NCI-H345 (cell line): ENCODE data around the gene ADCK2.
"Not testable (repeated sequence)": the region's sequence is repeated elsewhere in the genome, so short reads cannot be mapped to it uniquely, and the experiment has no call there.

Experiments used
- DNase-seq: peaks from one replicate; lab custom pipeline; 2025; lab: John Stamatoyannopoulos, UW

ADCK2 gene

DNA sequence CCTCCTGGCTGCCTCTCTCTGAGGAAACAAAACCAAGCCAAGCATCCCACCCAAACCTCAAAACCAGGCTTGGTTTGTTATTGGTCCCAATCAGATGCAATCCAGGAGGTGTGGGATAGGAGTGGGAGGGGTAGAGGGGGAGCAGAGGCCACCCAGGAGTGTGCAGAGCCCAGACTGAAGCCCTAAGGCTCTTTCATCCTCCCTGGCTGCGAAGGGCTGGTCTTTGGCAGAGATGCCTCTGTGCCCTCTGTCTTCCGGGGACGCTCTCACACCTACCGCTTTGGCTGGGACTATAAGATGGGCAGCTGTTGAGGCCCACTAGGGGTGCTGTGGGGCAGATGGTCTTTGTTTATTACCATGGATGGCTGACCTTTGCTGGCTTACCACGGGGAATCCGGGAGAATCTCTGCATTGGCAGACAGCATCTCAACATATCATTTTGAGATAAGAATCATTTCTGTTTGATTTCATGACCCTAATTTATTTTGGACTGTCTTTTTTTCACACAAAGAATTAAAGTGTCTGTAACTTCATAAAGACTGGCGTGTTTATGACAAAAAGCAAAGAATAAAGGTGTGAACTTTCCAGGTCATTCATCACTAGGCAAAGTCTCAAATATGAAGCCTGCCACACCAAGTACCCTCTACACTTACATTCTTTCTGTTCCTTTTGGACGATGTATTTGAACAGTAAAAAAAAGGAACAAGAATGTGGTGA, 25.7 kb upstream of the ADCK2 start:
- DNase-seq: peak; percentile 64

DNA sequence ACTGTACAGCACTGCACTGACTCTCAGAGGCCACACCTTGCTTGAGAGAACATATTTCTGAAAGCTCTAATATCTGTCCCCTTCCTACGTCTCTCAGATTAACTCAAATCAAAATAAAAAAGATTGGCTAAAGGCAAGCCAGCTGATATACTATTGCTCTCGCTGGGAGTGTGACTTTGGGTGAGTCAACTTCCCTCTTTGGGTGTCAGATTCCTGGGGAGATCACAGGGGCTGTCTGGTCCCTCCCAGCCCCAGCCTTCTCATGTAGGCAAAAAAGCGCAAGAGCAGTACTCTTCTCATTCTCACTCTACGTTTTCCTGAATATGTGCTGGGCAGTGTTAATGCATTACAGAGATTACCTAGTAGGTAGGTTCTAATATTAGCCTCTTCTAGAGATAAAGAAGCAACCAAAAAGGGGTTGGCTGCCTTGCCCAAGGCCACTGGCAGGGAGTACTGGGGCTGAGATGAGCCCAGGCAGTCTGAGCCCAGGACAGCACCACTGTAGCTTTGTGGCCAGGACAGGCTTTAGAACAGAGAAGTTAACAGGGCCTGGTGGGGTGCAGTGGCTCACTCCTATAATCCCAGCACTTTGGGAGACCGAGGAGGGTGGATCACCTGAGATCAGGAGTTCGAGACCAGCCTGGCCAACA, 23.1 kb upstream of the ADCK2 start:
- DNase-seq: no peak

DNA sequence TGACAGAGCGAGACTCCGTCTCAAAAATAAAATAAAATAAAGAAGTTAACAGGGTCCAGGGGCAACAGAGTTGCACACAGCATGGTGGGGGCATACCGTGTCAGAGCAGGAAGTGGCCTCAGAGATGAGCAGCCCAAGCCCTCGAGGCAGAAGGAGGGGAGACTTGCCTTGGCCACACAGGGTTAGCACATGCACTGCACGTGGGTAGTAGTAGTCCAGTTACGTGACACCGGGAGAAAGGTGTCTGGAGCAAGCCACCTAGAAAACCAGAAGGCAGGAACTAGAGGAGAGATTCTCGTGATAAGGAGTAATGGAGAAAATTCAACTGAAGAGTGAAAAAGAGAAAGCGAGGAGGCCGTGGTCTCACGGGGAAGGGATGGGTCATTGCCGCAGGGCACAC, 22.4 kb upstream of the ADCK2 start:
- DNase-seq: no peak

DNA sequence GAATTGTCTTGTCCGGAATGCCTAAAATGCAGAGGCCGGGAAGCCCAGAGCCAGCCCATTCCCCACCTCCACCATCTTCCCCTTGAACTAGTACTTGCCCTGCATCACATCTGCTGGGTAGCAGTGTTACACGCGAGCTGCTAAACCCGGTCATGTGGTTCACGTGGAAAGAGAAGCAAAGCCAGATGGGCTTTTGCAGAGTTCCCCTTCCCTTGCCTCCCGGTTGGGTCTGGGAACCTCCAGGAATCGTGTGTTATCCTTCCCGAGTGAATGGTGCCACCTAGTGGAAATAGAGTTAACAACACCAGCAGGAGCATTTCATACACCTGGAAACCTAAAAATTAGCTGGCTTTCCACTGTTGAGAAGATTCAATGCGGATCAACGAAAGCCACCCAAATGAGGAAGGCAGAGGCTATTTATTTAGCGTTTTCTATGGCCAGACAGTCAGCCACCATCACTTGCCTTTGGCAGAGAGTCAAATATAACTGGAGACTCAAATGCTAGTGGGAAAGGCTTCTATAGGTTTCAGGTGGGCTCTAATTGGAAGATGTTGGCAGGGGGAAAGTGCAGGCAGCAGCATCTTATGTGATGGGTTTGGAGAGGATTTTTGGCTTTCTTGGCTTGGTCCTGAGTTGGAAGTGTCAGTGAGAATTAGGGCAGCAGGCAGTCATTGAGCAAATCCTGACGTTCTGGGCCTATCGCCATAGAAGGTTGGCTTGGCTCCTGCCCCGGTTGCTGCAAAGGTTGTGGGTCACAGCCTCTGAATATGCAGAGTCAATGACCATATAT, 19.2 kb upstream of the ADCK2 start:
- DNase-seq: peak; percentile 80

DNA sequence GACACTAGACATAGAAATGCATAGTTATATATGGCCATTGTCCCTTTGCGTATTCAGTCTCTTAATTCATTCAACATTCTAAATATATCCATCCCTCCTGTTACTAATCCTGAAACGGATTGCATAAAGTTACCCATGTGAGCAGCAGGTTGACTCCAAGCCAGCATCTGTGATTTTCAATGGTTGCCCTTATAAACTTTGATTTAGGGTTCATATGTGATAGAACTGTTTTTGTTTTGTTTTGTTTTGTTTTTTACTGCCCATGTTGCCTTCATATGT, 18.7 kb upstream of the ADCK2 start:
- no peak for DNase-seq

DNA sequence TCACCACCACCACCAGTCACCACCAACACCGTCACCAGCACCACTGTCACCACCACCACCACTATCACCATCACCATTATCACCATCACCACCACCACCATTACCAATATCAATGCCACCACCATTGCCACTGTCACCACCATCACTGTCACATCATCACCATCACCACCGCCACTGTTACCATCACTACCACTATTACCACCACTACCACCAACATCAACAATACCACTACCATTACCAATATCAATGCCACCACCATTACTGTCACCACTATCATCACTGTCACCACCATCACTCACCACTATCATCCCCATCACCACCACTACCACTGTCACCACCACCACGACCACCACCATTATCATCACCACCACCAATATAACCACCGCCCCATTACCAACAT, 18.1 kb upstream of the ADCK2 start:
- DNase-seq: no peak

DNA sequence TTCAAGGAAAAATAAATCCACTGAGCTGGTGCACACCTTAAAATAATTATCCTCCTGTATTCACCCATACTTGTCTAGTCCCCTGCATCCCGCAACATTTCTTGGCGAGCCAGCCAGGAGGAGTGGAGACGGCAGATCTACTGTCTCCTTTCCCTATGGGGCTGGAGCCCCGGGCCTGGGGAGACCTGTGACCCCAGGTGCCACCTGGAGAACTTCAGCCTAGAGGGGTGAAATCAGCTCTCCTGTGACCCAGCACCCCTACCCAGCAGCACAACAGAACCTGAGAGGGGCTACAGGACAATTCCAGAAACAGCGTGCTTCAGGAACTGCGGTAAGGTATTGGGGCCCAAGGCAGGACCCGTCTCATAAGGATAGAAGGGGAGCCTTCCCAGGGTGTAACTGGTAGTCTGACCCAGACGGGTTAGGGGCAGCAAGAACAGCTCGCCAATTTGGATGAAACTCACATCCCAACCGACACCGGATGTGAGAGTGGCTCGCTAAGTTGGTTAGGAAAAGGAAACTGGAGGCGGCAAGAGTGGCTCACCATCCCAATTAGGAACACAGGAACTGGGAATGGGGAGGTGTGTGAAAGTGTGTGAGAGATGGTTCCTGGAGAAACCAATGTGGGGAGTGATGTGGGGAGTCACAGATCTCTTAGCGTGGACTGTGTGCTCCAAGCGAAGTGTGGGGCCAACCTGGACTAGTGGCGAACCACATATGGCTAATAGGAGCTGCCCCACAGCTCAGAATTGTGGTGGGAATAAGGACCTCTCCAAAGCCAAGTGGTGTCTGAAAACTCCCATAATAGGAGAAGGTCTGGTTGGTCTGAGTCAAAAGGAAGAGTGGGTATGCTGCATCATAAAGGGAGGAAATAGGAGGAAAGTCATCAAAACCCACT, 17.0 kb upstream of the ADCK2 start:
- DNase-seq: no peak

DNA sequence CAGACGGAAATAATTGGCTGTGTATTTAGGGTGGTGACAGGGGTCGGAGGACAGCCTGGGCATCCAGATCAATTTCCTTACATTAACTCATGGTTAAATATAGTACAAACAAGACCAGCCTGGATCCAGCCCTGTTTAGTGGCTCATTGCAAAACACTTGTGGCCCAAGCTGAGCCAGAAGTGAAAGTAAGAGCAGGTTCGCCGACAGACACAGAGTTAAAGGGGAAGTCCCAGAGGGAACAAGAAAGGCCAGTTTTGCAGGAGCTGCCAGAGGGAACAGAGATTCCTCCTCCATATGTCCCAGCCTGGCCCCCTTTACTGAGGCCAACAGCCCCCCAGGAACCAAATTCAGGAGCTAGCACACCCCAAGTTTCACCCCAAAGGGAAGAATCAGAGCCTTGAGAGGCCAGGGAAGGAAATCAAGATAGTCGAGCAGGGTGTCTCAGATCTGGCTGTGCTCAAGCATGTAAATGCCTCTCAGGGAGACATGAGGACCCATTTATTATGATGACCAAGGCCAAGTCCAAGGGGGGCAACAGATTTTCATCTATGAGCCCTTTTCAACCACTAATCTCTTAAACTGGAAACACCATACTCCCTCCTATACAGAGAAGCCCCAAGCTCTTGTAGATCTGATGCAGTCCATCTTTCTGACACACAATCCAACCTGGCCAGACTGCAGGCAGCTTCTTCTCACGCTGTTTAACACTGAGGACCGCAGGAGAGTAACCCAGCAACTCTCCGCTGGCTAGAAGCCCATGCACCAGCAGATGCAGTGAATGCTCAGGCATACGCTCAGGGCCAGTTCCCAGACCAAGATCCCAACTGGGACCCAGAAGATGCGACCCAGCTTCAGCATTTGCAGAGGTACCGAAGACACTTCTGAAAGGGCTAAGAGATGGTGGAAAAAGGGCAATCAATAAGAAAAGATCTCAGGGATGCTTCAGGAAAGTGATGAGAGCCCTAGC, 15.9 kb upstream of the ADCK2 start:
- no peak for DNase-seq

DNA sequence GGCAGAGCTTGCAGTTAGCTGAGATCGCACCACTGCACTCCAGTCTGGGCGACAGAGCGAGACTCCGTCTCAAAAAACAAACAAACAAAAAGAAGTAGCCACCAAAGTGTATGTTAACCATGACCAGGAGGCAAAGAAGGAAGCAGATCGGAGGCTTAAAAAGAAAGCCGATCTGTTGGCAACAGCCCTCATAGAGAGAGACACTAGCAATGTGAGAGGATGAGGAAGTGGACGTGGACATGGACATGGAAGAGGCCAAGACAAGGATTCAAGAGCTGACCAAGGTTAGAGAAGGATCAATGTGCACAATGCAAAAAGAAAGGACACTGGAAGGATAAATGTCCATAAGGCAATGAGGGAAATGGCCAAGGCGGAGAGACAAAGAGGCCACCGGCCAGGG, 14.9 kb upstream of the ADCK2 start:
- DNase-seq: no peak

DNA sequence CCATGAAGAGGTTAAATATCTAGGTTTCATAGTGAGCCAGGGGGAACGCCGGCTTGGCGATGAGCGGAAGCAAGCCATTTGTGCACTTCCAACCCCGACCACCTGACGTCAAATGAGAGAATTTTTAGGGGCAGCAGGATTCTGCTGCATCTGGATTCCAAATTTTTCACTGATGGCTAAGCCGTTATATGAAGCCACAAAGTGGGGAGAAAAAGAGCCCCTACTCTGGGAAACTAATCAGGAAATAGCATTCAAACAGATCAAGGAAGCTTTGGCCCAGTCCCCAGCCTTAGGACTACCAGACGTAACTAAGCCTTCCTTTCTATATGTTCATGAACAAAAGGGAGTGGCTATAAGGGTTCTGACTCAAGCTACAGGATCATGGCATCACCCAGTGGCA, 12.9 kb upstream of the ADCK2 start:
- DNase-seq: no peak

DNA sequence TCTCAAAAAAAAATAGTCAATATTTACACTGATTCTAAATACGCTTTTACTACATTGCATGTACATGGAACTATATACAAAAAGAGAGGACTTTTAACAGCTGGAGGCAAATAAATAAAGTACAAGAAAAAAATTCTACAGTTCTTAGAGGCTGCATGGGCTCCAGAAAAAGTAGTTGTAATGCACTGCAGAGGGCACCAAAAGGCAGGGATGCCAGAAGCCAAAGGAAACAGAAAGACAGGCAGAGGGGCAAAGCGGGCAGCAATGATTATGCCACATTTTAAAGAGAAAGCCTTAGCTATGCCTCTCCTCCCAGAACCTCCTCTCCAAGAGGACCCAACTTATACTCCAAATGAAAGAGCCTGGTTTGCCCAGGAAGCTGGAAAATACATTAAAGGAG, 11.6 kb upstream of the ADCK2 start:
- no peak for DNase-seq

DNA sequence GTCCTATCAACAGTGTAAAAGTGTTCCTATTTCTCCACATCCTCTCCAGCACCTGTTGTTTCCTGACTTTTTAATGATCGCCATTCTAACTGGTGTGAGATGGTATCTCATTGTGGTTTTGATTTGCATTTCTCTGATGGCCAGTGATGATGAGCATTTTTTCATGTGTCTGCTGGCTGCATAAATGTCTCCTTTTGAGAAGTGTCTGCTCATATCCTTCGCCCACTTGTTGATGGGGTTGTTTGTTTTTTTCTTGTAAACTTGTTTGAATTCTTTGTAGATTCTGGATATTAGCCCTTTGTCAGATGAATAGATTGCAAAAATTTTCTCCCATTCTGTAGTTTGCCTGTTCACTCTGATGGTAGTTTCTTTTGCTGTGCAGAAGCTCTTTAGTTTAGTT, 9.8 kb upstream of the ADCK2 start:
- not testable (repeated sequence) for DNase-seq

DNA sequence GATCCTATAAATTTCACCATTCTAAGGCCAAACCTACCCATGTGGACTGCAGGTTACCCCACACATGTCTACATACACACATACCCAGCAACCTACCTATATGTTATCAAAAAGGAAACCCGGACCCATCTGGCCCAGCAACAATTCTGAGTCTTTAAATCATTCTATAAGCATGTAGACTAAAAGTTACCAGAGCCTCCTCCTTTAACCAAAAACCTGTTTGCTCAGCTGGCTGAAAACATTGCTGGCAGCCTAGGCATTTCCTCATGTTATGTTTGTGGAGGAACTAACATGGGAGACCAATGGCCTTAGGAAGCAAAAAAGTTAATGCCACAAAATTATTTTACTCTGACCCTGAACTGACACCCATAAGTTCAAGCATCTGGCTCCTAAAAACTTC, 5.3 kb upstream of the ADCK2 start:
- DNase-seq: no peak

DNA sequence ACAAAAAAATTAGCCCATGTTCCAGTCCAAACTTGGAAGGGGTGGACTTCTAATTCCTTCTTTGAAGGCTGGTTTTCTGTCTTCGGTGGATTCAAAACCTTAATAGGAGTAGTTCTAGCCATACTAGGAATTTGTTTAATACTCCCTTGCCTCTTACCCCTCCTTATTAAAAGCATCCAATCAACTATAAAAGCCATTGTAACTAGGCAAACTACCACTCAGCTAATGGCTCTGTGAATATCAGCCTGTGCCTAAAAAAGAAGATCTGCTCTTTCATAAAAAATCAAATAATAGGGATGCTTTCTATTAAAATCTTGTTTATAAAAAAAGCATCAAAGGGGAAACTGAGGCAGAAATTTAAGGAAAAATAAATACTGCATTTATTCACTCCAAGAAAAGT, 4.1 kb upstream of the ADCK2 start:
- no peak for DNase-seq

DNA sequence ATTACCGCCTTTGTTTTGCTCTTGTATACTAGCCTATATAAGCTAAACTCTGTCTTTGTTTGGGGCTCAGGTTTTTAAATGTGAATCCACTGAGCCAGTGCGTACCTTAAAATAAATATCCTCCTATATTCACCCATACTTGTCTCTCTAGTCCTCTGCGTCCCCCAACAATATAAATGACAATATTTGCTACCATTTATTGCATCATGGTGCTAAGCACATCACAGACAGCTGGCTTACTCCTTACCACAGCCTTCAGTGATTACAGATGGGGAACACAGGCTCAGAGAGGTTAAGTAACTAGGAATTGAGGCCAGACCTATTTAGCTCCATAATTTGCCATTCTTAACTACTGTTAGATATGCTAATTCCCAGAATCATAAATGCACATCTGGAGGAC, 3.4 kb upstream of the ADCK2 start:
- no peak for DNase-seq

DNA sequence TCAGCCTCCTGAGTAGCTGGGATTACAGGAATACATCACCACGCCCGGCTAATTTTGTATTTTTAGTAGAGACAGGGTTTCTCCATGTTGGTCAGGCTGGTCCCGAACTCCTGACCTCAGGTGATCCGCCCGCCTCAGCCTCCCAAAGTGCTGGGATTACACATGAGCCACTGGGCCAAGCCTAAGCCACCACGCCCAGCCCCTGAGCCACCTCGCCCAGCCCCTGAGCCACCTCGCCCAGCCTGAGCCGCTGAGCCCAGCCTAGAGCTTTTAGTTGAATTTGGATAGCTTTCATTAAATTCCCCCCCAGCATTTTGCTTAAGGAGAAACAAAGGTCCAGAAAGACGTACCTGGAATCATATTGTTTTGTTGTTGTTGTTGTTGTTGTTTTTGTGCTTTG, 2.9 kb upstream of the ADCK2 start:
- DNase-seq: not testable (repeated sequence)

DNA sequence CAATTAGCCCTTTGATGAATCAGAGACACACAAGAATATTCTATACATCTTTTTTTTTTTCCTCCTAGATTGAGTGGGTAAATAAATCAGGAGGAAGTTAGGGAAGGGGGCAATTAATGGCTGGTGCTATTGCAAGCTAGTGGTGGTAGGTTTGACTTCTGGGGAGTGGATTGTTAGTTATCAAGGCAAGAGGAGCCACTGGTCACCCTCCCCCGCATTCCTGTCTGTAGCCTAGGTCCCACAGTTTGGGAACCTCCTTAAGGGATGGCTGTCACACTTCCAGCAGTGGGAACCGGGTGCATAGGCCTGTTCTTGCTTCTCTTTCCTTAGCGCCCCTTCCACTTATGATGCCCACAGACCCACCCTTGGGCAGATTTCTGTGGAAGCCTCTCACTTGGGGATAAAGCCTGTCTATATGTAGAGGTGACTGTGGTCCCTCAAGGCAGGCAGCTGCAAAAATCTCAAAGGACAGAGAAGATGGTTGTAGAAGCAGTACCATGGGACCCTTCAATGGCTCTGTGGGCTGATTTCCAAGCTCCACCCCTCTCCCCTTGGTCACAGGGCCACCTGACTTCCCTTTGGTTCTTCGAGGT, 2.3 kb upstream of the ADCK2 start:
- DNase-seq: peak; percentile 2

DNA sequence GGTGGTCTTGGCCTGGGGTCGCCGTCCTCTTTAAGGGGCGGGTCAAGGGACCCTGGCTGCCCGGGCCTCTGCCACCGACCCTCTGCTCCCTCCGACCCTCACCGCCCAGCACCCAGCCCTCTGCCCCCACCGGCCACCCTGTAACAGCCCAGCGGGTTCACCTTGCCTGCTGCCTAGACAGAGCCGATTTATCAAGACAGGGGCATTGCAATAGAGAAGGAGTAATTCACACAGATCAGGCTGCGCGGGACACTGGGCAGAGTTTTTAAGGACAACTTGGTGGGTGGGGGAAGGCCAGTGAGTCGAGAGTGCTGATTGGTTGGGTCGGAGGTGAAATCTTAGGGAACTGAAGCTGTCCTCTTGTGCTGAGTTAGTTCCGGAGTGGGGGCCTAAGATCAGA, 779 bp upstream of the ADCK2 start:
- DNase-seq: no peak

DNA sequence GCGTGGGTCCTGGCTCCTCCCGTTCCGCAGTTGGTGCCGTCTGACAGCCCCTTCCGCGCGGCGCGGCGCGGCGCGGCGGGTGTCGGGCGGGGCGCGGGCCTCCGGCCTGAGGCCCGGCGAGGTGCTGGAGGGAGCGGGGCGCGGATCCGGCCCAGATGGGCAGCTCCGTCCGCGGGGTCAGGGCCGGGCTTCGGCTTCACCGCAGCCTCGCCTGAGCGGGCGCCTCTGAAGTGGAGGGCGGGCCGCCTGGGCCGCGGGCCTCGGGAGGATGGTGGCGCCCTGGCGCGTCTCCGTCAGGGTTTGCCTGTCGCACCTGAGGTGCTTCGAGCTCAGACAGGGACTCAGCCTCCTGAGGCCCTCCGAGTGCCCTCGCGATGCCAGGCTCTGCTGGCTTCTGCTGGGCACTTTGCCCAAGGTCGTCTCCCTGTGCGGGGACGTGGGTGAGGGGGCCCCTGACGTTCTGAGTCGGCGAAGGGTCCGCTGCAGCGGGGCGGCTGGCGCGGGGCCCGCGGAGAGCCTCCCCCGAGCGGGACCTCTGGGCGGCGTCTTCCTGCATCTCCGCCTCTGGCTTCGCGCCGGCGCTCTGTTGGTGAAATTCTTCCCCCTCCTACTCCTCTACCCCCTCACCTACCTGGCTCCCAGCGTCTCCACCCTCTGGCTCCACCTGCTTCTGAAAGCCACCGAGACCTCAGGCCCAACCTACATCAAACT, 473 bp downstream of the ADCK2 start:
- DNase-seq: peak; percentile 75

DNA sequence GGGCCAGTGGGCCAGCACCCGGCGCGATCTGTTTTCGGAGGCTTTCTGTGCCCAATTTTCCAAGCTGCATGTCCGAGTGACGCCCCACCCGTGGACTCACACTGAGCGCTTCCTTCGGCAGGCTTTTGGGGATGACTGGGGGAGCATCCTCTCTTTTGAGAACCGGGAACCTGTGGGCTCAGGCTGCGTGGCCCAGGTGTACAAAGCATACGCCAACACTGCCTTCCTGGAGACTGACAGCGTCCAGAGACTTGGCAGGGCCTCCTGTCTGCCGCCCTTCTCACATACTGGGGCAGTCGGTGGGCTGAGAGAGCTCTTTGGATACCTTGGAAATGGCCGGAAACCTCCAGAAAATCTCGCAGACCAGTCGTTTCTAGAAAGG, 1.0 kb downstream of the ADCK2 start:
- peak; percentile 31 for DNase-seq
